ENCODE data around the gene PRPSAP2.
A peak's percentile ranks its signal among the peaks of the same experiment; 100 is the strongest.

PRPSAP2 gene

DNA sequence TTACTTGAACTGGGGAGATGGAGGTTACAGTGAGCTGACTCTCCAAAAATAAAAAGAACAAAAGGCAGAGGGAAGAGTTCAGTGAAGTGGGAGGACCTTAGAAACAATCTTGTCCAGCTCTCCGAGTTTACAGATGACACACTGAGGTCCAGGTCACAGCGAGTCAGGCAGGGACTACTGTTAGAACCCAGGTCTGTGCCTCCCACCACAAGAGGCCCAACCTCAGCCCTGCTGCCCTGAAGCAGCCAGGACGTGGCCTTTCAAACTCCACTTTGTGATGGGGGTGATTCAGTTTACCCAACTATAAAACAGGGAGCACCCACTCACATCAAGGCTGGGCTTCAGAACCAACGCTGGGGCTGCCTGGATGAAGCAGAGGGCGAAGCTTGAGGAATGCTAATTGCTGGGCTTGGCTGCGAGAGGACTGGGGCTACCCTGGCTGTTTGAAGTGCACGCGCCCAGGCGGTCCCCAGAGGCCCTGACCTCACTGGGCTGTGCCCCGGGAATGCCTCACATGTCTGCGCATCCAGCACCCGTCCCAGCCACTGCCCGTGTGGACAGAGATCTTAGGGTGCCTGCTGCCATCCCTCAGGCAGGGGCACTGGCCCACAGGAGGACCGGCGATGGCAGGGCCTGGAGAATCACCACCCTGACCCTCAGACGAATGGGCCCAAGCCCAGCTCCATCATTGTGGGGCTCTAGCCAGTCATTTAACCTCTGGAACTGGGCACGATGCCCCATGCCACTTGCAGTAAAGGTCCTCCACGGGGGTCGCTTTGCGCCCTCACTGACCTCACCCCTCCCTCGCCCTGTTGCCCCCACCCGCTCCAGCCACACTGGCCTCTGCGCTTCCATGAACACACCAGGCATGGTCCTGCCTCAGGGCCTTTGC lies 105.4 kb downstream of the PRPSAP2 start:
- no peak for DNase-seq

DNA sequence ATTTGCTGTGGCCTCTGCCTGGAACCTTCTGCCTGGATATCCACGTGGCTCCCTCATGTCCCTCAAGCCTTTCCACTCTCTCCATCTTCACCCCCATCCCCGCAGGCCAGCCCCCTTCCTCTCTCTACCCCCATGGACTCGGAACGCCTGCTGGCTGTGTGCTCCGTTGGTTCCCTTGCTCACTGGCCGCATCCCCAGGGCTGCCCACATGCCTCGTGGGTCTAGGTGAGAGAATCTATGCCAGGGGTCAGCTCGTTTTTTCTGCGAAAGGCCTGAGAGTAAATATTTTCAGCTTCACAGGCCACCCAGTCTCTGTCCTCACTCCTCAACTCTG lies 106.1 kb downstream of the PRPSAP2 start:
- DNase-seq = no peak

DNA sequence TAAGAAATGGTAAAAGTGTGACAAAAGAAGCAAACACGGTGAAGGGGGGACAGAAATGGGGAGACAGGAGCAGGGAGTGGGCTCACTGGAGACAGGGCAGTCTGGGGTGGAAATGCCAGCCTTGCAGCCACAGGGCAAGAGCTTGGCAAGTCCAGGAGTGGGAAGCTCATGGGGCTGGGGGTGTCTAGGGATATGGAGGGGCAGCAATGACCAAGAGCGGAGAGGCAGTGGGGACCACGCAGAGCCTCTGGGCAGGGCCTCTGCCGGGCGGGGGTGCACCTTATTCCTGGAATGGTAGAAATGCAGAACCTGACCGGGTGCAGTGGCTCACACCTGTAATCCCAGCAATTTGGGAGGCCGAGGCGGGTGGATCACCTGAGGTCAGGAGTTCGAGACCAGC lies 106.6 kb downstream of the PRPSAP2 start:
- DNase-seq = no peak

DNA sequence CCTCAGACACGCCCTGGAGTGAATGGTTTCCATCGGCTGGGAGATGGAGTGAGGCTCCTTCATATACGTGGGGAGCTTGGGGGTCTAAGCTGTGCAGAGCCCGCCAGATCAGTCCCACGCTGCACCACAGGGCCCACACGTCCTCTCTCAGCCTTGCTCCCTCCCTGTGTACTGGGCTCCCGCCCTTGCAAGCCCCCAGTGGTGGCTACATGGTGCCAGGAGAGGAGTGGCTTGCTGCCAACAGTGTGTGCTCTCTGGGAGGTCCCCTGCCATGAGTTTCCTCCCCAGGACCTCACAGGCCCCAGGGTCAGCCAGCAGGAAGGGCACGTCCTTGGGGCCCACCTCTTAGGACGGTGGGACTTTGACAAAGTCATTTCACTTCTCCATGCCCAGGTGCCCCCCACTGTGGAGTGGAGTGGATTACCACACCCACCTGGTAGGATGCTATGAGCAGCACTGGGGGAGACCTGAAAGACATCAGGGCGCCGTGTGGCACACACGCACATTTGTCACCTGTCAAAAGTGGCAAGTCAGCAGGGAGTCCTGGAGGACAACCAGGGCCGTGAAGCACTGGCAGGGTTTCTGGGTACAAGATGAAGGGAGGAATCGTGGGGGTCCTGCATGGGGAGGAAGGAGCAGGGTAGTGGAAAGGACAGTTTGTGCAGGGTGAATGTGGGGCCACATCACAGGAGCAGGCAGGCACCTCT lies 107.8 kb downstream of the PRPSAP2 start:
- no peak for DNase-seq

DNA sequence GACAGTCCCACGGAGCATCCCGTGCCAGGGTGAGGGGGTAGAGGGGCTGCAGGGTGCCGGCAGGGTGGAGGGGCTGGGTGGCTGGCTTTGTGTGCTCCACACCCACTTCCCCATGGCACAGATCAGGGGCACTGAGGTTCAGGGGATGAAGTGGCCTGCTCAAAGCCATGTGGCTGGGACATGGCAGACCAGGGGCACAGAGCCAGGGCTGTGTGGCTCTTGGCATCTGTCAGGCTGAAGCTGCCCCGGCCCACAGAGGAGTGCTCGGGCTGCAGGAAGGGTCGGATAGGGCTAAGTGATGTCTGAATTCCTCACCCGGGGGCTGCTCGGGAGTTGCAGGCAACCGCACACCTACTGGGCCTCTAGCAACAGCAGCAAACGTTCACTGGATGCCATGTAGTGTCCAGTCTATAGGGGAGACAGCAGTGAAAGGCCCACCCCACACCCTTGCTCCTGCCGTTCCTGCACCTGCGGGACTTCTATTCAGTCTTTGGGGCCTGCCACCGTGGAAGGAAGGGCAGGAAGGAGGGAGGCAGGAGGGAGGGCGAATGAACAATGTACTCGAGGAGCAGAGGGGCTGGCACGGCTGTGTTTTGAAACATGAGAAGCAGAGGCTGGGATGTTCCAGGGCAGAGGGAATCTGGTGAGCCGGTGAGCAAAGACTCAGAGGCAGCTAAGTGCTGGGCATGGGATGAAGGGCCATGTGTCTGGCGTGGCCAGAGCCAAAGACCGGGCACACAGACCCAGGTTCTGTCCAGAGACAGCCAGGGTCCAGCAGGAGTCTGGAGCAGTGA lies 109.1 kb downstream of the PRPSAP2 start:
- DNase-seq = peak; percentile 20

DNA sequence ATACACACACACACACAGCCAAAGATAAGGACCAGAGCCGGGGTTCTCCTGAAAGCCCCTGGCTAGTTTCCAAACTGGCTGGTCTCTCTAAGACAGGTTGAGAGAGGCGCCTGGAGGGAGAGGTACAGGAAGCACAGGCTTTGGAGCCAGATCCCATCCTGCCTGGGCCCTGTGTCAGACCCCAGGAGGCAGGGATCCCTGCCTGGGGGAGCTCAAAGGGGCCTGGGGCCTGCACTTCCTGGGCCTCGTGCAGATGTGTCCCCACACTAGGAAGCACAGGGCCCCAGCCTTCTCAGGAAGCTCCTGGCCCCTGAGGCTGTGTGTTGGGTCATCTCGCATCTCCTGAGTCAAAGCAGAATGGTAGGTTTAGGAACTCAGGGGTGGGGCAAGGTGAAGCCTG lies 110.0 kb downstream of the PRPSAP2 start:
- DNase-seq = no peak

DNA sequence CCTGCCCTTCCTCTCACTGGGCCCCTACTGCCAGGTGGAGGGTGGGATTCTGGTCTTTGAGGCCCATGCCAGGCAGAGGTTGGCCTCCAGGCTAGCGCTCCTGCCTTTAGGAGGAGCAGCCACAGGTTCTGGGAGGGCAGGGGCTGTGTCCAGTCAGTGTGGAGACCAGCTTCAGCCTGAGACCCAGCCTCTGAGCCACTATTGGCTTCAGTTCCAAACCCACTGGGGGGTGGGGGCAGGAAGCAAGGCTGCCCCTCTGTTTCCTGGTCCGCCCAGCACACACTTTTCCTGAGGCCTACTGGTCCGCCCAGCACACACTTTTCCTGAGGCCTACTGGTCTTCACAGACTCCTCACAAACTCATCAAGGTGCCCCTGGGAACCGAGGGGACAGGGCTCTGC lies 110.4 kb downstream of the PRPSAP2 start:
- no peak for DNase-seq

DNA sequence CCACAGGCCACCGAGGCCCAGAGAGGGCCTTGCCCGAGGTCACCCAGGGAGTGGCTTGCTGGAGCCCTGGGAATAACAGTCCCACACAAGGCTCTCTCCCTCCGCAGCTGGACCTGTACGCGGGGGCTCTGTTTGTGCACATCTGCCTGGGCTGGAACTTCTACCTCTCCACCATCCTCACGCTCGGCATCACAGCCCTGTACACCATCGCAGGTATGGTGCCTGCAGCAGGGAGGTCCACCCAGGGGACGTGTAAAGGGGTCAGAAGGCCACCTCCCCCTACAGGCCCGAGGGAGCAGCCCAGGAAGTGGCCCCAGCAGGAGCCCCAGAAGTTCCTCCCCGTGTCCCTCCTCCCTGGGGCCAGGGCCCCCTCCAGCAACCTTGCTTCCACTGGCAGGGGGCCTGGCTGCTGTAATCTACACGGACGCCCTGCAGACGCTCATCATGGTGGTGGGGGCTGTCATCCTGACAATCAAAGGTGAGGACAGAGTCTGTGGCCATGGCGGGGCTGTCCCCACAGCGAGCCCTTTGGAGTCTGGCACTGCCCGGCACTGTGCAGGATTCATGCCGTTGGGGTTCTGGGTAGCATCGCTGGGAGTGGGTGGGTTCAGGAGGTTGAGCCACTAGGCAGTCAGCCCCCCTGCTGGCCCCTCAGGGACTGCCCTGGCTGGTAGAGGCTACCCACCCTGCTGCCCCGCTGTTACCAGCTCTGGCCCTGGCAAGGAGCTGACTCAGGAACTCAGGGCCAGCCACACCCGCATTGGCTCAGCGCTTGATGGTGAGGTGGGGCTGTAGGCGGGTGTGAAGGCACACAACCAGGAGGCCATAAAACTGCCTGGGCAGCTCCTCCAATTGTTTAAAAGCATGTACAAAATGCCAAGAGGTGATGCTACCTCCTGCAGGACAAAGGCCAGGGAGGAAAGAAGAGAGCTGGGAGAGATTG lies 111.3 kb downstream of the PRPSAP2 start:
- DNase-seq = no peak

DNA sequence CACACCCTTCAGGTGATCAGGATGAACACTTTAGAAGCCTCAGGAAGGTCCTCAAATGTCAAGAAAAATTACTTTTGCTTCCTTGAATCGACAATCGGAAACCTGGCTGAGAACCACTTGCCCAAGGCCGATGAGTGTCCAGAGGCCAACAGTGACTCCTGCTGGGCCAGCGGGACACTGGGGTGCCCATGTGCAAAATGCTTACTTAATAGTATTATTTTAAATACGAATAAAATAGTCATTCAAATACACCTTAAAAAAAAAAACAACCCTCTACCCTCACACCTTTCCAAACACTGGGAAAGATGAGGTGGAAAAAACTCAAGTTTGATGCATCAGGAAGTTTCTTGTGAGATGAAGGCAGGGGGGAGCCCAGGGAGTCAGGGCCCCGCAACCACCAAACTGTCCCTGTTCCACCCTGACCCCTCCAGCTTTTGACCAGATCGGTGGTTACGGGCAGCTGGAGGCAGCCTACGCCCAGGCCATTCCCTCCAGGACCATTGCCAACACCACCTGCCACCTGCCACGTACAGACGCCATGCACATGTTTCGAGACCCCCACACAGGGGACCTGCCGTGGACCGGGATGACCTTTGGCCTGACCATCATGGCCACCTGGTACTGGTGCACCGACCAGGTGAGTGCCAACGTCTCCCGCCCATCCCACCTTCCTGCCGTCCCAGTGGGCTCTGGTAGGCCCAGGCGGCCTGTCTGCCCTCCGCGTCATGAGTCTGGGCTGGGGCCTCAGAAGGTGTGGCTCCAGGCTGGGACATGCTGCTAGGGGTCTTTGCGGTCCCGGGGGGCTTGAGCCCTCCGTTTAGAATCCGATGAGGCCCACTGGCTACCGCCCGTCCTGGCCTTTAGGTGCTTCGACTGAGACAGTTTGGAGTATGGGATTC lies 112.9 kb downstream of the PRPSAP2 start:
- no peak for DNase-seq

DNA sequence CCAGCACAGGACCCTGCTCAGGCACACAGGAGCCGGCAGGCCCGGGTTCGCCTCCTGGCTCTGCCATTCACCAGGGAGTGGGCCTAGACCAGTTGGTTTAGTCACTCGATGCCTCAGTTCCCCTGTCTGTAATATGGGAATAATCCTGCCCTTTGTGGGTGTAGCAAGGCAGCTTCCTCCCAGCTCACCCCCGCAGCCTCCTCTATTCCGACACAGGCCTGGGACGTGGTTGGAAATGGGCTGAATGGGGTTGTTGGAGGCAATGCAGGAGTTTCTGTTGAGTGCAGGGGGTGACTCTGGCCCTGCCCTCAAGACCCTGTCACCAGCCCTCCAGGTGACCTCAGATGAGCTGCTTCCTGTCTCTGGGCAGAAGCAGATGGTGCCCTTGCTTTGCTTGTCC lies 113.9 kb downstream of the PRPSAP2 start:
- no peak for DNase-seq

DNA sequence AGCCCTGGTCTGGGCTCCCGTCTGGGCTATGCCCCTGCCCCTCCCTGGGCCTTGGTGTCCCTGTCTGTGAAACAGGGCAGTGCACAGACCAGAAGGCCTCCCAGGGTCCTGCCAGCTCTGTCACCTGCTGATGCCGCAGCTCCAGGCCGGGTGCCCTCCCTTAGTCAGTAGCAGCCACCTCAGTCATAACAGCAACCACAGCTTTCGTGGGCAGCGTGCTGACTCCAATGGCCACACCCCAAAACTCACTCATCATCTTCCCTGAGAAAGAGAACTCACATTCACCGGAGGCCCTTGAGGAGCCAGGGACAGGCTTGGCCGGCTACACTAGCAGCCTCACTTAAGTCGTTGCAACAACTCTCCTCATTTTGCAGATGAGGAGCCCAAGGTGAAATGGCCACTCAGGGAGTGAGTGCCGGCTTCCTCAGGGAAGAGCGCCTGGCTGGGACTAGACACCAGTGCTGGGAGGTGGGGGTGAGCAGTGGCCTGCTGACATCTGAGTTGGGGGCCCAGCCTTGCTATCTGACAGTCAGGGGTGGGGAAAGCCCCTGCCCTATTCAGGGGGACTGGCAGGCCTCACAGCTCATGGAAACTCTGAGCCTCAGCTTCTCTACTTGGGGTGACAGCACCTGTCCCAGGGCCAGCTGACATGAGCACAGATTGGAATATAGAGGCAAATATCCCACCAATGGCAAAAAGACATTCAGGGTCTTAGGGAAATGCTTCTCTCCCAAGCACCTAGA lies 116.6 kb downstream of the PRPSAP2 start:
- DNase-seq = no peak

DNA sequence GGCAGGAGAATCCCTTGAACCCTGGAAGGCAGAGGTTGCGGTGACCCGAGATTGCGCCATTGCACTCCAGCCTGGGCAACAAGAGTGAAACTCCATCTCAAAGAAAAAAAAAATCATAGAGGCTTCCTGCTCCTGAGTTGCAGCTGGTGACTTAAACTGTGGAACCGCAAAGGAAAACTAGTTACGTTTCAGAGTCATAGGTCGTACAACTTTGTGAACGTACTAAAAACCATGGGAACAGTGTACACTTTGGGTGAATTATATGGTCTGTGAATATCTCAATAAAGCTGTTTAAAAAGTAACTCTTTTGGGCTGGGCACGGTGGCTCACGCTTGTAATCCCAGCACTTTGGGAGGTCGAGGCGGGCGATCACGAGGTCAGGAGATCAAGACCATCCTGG lies 117.7 kb downstream of the PRPSAP2 start:
- no peak for DNase-seq

DNA sequence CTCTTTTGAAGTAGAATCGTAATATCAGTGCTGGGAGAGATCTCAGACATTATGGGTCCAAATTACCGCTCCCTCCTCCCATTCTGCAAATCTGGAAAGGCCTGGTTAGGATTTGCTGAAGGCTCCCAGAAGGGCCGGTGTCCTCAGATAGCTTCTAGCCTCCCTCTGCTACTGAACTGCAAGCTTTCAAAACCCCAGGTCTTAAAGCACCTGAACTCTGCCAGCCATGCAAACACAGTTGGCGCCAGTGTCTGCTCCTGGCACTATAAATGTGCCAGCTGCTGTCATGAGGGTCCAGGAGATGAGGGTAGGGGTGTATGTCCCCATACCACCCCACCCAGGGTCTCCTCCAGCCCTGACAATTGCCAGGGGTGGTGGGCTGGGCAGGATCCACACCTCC lies 118.3 kb downstream of the PRPSAP2 start:
- no peak for DNase-seq

DNA sequence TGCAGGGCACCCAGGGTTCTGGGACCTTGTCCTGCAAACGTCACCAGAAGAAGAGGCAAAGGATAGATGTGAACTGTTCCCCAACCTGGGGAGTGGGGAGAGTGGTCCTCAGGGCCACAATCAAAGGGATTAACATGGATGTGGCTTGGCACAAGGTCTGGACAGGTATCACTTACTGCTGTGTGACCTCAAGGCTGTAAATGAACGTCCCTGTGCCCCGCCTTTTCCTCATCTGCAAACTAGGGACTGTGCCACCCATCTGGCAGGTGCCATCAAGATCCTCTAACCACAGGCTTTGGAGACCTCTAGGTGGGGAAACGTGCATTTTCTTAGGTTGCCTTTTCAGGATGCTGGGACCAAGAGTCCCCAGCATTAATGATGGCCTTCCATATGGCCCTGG lies 119.1 kb downstream of the PRPSAP2 start:
- no peak for DNase-seq

DNA sequence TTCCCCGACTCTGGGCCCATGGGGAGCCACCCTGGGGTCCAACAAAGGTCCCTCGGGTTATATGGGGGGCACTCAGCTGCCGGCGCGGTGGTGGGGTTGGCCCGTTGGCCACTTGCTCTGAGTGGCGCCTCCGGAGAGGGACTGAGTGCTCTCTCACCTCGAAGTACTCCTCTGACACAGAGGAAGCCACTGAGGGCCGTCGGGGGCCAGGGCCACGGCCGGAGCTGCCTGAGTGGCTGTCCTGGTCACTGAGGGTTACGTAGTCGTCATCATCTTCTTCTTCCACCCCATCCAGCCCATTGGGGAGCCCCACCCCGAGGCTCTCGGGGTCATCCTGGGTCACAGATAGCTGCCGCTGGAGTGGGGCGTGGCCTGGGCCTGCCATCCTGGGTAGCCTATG lies 119.7 kb downstream of the PRPSAP2 start:
- no peak for DNase-seq

DNA sequence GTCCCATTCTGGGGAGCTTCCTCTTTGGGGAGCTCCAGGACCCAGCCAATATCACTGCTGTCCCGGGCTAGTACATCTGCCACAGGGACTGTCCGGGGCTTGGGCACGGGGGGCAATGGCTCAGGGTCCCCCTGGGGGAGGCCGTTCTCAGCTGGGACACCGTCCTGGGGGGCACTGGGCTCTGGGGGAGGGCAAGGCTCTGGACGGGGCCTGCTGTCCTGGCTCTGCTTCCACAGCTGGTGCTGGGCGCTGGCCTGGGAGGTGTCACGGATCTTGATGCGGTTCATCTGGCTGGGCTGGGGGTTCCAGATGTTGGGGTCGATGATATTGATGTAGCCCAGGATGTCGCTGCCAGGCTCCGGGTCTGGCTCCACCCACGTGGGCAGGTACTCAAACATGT lies 120.1 kb downstream of the PRPSAP2 start:
- DNase-seq = no peak

DNA sequence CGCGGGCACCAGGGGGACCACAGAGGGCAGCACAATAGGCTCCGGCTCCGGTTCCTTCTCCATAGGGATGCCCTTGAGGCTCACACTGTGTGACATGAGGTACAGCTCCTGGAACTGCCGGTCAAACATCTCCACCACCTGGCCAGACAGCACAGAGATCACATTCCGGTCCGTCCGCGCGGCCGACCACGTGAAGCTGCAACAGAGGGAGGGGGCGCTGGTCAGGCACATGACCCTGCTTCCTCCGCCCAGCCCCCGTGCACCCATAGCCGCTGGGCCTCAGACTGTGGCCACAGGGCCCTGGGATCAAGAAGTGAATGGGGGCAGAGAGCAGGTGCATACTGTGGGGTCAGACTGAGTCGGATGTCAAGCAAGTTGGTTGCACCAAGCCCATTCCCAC lies 120.7 kb downstream of the PRPSAP2 start:
- DNase-seq = no peak
